COLO829 (cell line): ENCODE measurements around the gene HBQ1.
"Not testable (repeated sequence)": the region's sequence is repeated elsewhere in the genome, so short reads cannot be mapped to it uniquely, and the experiment has no call there.

ENCODE experiments used
- DNase-seq: peaks from one replicate; pipeline ENCODE4 v3.0.0; 2012; ENCODE audit warnings: low spot score

Gene HBQ1

DNA sequence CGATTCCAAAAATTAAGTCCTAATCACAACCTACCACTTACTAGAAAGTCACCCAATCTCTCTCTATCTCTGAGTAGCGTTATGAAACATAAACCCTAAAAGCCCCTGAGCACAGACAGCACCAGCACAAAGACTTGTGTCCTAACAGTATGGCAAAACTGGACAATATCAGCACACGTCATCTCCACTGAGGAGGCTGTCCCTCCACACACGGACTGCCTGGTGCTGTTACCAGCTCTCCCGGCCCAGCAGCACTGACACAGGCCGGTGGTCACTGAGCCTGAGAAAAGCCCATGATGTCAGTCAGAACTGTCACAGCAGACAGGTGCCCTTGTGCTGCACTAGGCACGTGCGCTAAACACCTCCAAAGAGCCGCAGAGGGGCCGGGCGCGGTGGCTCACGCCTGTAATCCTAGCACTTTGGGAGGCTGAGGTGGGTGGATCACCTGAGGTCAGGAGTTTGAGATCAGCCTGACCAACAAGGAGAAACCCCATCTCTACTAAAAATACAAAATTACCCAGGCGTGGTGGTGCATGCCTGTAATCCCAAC, 31.4 kb downstream of the HBQ1 start:
- DNase-seq = not testable (repeated sequence)

GRCh38 chr16:212999-213398, 32.7 kb downstream of the HBQ1 start:
- no peak for DNase-seq

GRCh38 chr16:220021-220420, 39.8 kb downstream of the HBQ1 start:
- no peak for DNase-seq

DNA sequence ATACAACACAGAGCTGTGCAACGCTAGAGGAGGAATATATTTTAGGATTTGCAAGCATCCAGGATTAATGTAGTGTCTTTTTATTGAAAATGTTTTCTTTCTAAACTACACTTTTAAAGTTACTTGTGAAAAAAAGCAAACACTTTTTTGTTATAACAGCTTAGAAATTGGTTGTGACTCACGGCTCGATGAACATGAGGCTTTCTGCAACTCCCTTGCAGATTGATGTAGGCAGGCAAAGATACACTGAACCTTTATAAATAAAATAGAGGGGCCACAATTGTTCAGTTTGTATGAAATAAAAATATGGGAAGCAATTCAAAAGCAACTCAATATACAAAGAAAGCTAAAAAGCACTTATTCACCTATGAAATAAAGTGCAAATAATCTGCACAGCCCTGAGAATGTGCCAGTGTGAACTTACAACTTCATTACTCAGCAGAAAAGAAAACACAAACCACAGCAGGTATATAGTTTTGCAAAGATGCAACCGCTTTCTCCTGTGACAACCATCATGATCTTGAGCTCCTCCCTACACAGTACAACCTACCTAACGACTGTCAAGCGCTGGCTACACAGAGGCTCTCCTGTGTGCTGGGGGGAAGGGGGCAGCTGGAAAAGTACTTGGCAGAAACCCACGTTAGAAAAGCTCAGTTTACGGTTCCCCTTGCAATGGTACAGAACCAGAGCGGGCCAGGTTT, 48.0 kb downstream of the HBQ1 start:
- peak; percentile 30 for DNase-seq

DNA sequence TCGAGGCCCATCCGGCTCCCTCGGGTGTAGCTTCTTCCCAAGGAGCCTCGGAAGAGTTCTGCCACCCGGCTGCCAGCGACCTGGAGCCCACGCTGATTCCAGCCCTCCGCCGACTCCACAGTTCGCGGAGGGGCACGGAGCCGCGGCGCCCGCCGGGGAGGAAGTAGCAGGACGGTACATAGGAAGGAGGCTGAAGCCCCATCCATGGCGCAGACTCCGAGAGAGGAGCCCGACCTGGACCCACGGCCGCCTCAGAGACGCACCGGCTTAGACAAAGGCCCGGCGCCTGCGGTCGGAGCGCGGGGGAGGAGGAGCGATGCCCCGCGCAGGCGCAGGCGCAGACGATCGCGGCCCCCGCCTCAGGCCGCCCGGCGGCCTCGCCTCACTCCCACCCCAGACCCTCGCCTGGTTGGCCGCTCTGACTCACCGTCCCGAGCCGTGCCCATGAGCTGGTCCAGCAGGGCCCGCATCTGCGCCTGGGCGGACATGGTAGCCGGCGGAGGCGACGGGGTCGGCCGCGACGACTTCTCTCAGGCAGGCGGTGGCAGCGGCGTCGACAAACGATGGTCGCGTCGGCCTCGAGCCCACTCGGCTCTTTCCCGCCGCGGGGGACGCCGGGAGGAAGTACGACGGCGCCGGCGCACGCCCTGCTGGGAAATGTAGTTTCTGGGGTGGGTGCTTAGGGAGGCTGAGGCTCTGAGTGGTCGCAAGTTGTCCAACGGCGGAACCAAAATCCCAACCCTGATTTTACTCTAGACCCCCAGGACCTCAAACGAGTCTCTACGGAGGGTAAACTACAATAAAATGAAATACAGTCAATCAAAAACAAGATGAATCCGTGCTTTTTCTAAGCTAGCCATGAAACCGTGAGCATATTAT, 48.8 kb downstream of the HBQ1 start, which contains the start of gene LUC7L:
Gene LUC7L, minus strand, starts transcription at position 598 of the 879 bp plus-strand sequence. Its CDS starts 110 bp downstream, at position 488.
- DNase-seq = peak; percentile 84

DNA sequence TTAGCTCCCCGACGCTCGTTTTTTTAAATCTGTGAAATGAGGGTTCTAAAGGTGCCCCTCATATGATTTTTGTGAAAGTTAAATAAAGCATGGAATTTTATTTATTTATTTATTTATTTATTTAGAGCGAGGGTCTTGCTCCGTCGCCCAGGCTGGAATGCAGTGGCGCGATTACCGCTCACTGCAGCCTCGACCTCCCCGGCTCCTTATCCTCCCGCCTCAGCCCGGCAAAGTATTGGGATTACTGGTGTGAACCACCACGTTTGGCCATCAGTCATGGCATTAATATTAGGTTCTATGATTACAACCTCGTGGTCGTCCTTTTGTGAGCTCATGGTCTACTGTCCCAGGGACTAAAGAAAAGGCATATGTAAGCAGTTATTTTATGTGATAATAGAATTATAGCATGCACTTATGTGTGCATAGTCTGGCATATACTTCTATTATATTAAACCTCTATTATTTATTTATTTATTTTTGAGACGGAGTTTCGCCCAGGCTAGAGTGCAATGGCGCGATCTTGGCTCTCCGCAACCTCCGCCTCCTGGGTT, 49.5 kb downstream of the HBQ1 start:
- DNase-seq = no peak

DNA sequence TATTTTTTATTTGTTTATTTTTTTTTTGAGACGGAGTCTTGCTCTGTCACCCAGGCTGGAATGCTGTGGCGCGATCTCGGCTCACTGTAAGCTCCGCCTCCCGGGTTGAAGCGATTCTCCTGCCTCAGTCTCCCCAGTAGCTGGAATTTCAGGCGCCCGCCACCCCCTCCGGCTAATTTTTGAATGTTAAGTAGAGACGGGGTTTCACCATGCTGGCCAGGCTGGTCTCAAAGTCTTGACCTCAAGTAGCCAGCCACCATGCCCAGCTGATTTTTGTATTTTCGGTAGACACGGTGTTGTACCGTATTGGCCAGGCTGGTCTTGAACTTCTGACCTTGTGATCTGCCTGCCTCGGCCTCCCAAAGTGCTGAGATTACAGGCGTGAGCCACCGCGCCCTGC, 50.1 kb downstream of the HBQ1 start:
- not testable (repeated sequence) for DNase-seq
